ENCODE results near the gene PDP2. TPM values are rescaled to one million over a fixed set of nuclear protein-coding genes. Genes with fewer than 3 reads are reported as not detected.
A peak's percentile ranks its signal among the peaks of the same experiment; 100 is the strongest.
"Not testable (repeated sequence)": the region's sequence is repeated elsewhere in the genome, so short reads cannot be mapped to it uniquely, and the experiment has no call there.

Gene PDP2
- total RNA-seq, 6 donors from 2014 or later, result 12.3 to 24.6 (median 17.4) TPM

GRCh38 chr16:66933776-66934137 is 53.4 kb downstream of the PDP2 start:
- no peak for ATAC-seq (ENCODE audit: low FRiP score in 2 of 2)
- peak overlapping the region; percentile 86 to 100 (median 95) for H3K4me3 ChIP-seq
- 1 to 3% methylated on average over 11 to 12 of the region's 12 CpGs for WGBS, 2 donors
- H3K27ac ChIP-seq, result peak overlapping the region; percentile 86 to 98 (median 97)
- peaks cover 0 to 29% (median 10%) of the 10 kb centered on the region in 4 donors for H3K36me3 ChIP-seq
- no peaks in the 10 kb centered on the region for H3K27me3 ChIP-seq
- TF ChIP-seq POLR2A (IDR thresholded peaks at IDR 0.05) (no peak), CTCF (IDR thresholded peaks at IDR 0.05) (no peak), EP300 (IDR thresholded peaks at IDR 0.05) (no peak), POLR2AphosphoS5 (IDR thresholded peaks at IDR 0.05) (no peak)
- H3K9me3 ChIP-seq, result no peaks in the 10 kb centered on the region
- DNase-seq, result no peak
- H3K4me1 ChIP-seq, result peaks cover 29 to 51% (median 36%) of the 10 kb centered on the region in 4 donors

GRCh38 chr16:66934138-66934838 is 54.0 kb downstream of the PDP2 start, which contains the start of gene CIAO2B:
Gene CIAO2B (minus strand): TSS chr16:66934402. CDS start chr16:66934364, 38 bp downstream.
- DNase-seq (peak; percentile 88 to 98), ATAC-seq (ENCODE audit: low FRiP score in 2 of 2) (peak; percentile 93 to 96)
- peak in 3 of 4 donors; percentile 57 to 88 (median 79) for TF ChIP-seq POLR2A (IDR thresholded peaks at IDR 0.05)
- TF ChIP-seq POLR2AphosphoS5 (IDR thresholded peaks at IDR 0.05), result peak; percentile 99
- TF ChIP-seq EP300 (IDR thresholded peaks at IDR 0.05), result peak in 1 of 4 donors; percentile 95
- TF ChIP-seq CTCF (IDR thresholded peaks at IDR 0.05), result peak in 2 of 6 experiments; percentile 11 to 12
- no peaks in the 10 kb centered on the region for H3K9me3 ChIP-seq
- H3K27ac ChIP-seq, result peak within 1 kb of the TSS; percentile 86 to 98 (median 97)
- peaks cover 0 to 34% (median 11%) of the 10 kb centered on the region in 4 donors for H3K36me3 ChIP-seq
- 0 to 1% methylated on average over 38 of the region's 76 CpGs for WGBS, 2 donors
- H3K4me3 ChIP-seq, result peak within 1 kb of the TSS; percentile 86 to 100 (median 95)
- peaks cover 29 to 51% (median 36%) of the 10 kb centered on the region in 4 donors for H3K4me1 ChIP-seq
- no peaks in the 10 kb centered on the region for H3K27me3 ChIP-seq

- H3K27ac ChIP-seq, result peak overlapping the region; percentile 86 to 98 (median 97)
- WGBS, 2 donors, result 1 to 2% methylated on average over 23 to 24 of the region's 24 CpGs
- peak in 1 of 2 donors; percentile 2 for ATAC-seq (ENCODE audit: low FRiP score in 2 of 2)
- H3K27me3 ChIP-seq, H3K9me3 ChIP-seq, DNase-seq: not testable (repeated sequence)
- peaks cover 0 to 40% (median 16%) of the 10 kb centered on the region in 4 donors for H3K36me3 ChIP-seq
- H3K4me1 ChIP-seq, result peaks cover 29 to 51% (median 36%) of the 10 kb centered on the region in 4 donors
- H3K4me3 ChIP-seq, result peak overlapping the region; percentile 86 to 100 (median 95)
These were observed 54.6 kb downstream of the PDP2 start for GRCh38 chr16:66934839-66935313.

- peak; percentile 73 to 85 for DNase-seq
- TF ChIP-seq CTCF (IDR thresholded peaks at IDR 0.05), result no peak
- TF ChIP-seq POLR2A (IDR thresholded peaks at IDR 0.05), result peak in 1 of 4 donors; percentile 13
- no peak for TF ChIP-seq EP300 (IDR thresholded peaks at IDR 0.05)
- no peak for TF ChIP-seq POLR2AphosphoS5 (IDR thresholded peaks at IDR 0.05)
- H3K9me3 ChIP-seq, result no peaks in the 10 kb centered on the region
These were observed 55.1 kb downstream of the PDP2 start, which contains the start of gene CES2 for GRCh38 chr16:66935314-66936011. Gene CES2 (plus strand): TSS chr16:66935516. CDS start chr16:66935636, 120 bp downstream.

GRCh38 chr16:66936462-66936861 is 56.1 kb downstream of the PDP2 start:
- DNase-seq, result no peak
- no peak overlapping the region for H3K4me3 ChIP-seq
- no peaks in the 10 kb centered on the region for H3K27me3 ChIP-seq
- no peak for ATAC-seq (ENCODE audit: low FRiP score in 2 of 2)
- H3K4me1 ChIP-seq, result peaks cover 29 to 51% (median 36%) of the 10 kb centered on the region in 4 donors
- H3K9me3 ChIP-seq, result no peaks in the 10 kb centered on the region
- TF ChIP-seq CTCF (IDR thresholded peaks at IDR 0.05) (no peak), POLR2A (IDR thresholded peaks at IDR 0.05) (no peak), POLR2AphosphoS5 (IDR thresholded peaks at IDR 0.05) (no peak), EP300 (IDR thresholded peaks at IDR 0.05) (no peak)
- H3K27ac ChIP-seq, result peak overlapping the region in 2 of 4 donors; percentile 96 to 98
- 87% methylated on average over 6 of the region's 6 CpGs for WGBS, 2 donors
- H3K36me3 ChIP-seq, result peaks cover 13 to 47% (median 29%) of the 10 kb centered on the region in 4 donors

More at GRCh38 chr16:66935314-66936011, 55.1 kb downstream of the PDP2 start, which contains the start of gene CES2:
- Histone ChIP-seq H3K27ac (peak within 1 kb of the TSS; percentile 86 to 98 (median 97)), H3K4me3 (peak within 1 kb of the TSS; percentile 86 to 100 (median 95)), H3K4me1 (peaks cover 29 to 51% (median 36%) of the 10 kb centered on the region in 4 donors), H3K36me3 (peaks cover 4 to 45% (median 22%) of the 10 kb centered on the region in 4 donors), H3K27me3 (no peaks in the 10 kb centered on the region)
- ATAC-seq (ENCODE audit: low FRiP score in 2 of 2), result peak; percentile 49 to 58
- 30 to 40% methylated on average over 13 to 24 of the region's 44 CpGs for WGBS, 2 donors
